Measurements from ENCODE around the gene REV1.

The REV1 gene

GRCh38 chr2:99399795-99400194 is 90.0 kb downstream of the REV1 start:
- Histone ChIP-seq H3K36me3 (replicated peaks; ENCODE audit: low read depth, low read length) (peaks cover 85% of the 10 kb centered on the region), H3K4me3 (ENCODE audit: low read length) (no peak overlapping the region), H3K9ac (ENCODE audit: low read length) (no peak overlapping the region)

DNA sequence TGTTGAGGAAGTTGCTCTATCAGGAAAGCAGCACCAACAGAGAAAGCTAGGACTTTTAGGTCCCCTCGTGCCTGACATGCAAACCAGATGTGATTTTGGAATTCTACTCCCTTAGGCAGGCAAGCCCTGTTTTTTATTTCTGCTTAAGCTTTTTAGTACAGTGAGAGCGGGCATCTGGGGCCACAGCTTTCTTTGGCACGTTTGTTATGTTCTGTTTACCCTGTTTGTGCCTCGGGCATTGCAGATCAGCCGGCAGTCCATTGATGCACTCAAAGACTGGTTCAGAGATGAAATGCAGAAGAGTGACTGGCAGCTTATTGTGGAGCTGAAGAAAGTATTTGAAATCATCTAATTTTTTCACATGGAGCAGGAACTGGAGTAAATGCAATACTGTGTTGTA is 90.8 kb downstream of the REV1 start:
- TF ChIP-seq EZH2phosphoT487 (IDR thresholded peaks at IDR 0.05; ENCODE audit: low read depth): no peak
- TF ChIP-seq, protein P1, sequence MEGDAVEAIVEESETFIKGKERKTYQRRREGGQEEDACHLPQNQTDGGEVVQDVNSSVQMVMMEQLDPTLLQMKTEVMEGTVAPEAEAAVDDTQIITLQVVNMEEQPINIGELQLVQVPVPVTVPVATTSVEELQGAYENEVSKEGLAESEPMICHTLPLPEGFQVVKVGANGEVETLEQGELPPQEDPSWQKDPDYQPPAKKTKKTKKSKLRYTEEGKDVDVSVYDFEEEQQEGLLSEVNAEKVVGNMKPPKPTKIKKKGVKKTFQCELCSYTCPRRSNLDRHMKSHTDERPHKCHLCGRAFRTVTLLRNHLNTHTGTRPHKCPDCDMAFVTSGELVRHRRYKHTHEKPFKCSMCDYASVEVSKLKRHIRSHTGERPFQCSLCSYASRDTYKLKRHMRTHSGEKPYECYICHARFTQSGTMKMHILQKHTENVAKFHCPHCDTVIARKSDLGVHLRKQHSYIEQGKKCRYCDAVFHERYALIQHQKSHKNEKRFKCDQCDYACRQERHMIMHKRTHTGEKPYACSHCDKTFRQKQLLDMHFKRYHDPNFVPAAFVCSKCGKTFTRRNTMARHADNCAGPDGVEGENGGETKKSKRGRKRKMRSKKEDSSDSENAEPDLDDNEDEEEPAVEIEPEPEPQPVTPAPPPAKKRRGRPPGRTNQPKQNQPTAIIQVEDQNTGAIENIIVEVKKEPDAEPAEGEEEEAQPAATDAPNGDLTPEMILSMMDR (IDR thresholded peaks at IDR 0.05; ENCODE audit: low read depth, low read length): no peak
- Histone ChIP-seq H3K4me2 (ENCODE audit: low read length) (no peak overlapping the region), H2AFZ (ENCODE audit: low read depth, low read length) (no peak overlapping the region), H3K36me3 (replicated peaks; ENCODE audit: low read depth, low read length) (peaks cover 85% of the 10 kb centered on the region), H4K20me1 (ENCODE audit: insufficient read depth, low read length) (no peaks in the 10 kb centered on the region), H3K9me3 (ENCODE audit: insufficient read depth, low read length) (no peaks in the 10 kb centered on the region), H3K4me3 (ENCODE audit: low read length) (no peak overlapping the region), H3K79me2 (ENCODE audit: low read length) (no peaks in the 10 kb centered on the region), H3K27ac (ENCODE audit: low read length) (no peak overlapping the region), H3K4me1 (ENCODE audit: low read length) (no peaks in the 10 kb centered on the region), H3K27me3 (ENCODE audit: low read depth, low read length) (no peaks in the 10 kb centered on the region), H3K9ac (ENCODE audit: low read length) (no peak overlapping the region)

More at GRCh38 chr2:99399795-99400194, 90.0 kb downstream of the REV1 start:
- Histone ChIP-seq H3K9me3 (ENCODE audit: insufficient read depth, low read length) (no peaks in the 10 kb centered on the region), H3K4me2 (ENCODE audit: low read length) (no peak overlapping the region), H4K20me1 (ENCODE audit: insufficient read depth, low read length) (no peaks in the 10 kb centered on the region), H2AFZ (ENCODE audit: low read depth, low read length) (no peak overlapping the region), H3K27me3 (ENCODE audit: low read depth, low read length) (no peaks in the 10 kb centered on the region), H3K79me2 (ENCODE audit: low read length) (no peaks in the 10 kb centered on the region), H3K27ac (ENCODE audit: low read length) (no peak overlapping the region), H3K4me1 (ENCODE audit: low read length) (peaks cover 3% of the 10 kb centered on the region; the same call in 1 of the 2 replicates)
- TF ChIP-seq EZH2phosphoT487 (IDR thresholded peaks at IDR 0.05; ENCODE audit: low read depth): no peak
- TF ChIP-seq, protein P1 (IDR thresholded peaks at IDR 0.05; ENCODE audit: low read depth, low read length): no peak

GRCh38 chr2:99398303-99398702 is 91.5 kb downstream of the REV1 start:
- TF ChIP-seq EZH2phosphoT487 (IDR thresholded peaks at IDR 0.05; ENCODE audit: low read depth): no peak
- TF ChIP-seq, protein P1 (IDR thresholded peaks at IDR 0.05; ENCODE audit: low read depth, low read length): no peak
- no peak overlapping the region for H3K4me3 ChIP-seq (ENCODE audit: low read length)
- H3K4me2 ChIP-seq (ENCODE audit: low read length): no peak overlapping the region
- no peak overlapping the region for H3K27ac ChIP-seq (ENCODE audit: low read length)
- no peaks in the 10 kb centered on the region for H4K20me1 ChIP-seq (ENCODE audit: insufficient read depth, low read length)
- no peaks in the 10 kb centered on the region for H3K9me3 ChIP-seq (ENCODE audit: insufficient read depth, low read length)
- H3K9ac ChIP-seq (ENCODE audit: low read length): no peak overlapping the region
- H3K79me2 ChIP-seq (ENCODE audit: low read length): no peaks in the 10 kb centered on the region
- H3K4me1 ChIP-seq (ENCODE audit: low read length): no peaks in the 10 kb centered on the region
- peaks cover 83% of the 10 kb centered on the region for H3K36me3 ChIP-seq (replicated peaks; ENCODE audit: low read depth, low read length)
- no peak overlapping the region for H2AFZ ChIP-seq (ENCODE audit: low read depth, low read length)
- H3K27me3 ChIP-seq (ENCODE audit: low read depth, low read length): no peaks in the 10 kb centered on the region

GRCh38 chr2:99397266-99397920 is 92.4 kb downstream of the REV1 start:
- Histone ChIP-seq H4K20me1 (ENCODE audit: insufficient read depth, low read length) (no peaks in the 10 kb centered on the region), H3K4me2 (ENCODE audit: low read length) (no peak overlapping the region), H3K79me2 (ENCODE audit: low read length) (no peaks in the 10 kb centered on the region), H3K27ac (ENCODE audit: low read length) (no peak overlapping the region), H3K27me3 (ENCODE audit: low read depth, low read length) (no peaks in the 10 kb centered on the region), H3K9ac (ENCODE audit: low read length) (no peak overlapping the region), H3K36me3 (replicated peaks; ENCODE audit: low read depth, low read length) (peaks cover 76% of the 10 kb centered on the region), H3K4me1 (ENCODE audit: low read length) (no peaks in the 10 kb centered on the region), H2AFZ (ENCODE audit: low read depth, low read length) (no peak overlapping the region), H3K4me3 (ENCODE audit: low read length) (no peak overlapping the region), H3K9me3 (ENCODE audit: insufficient read depth, low read length) (no peaks in the 10 kb centered on the region)
- TF ChIP-seq EZH2phosphoT487 (IDR thresholded peaks at IDR 0.05; ENCODE audit: low read depth): no peak
- TF ChIP-seq, protein P1 (IDR thresholded peaks at IDR 0.05; ENCODE audit: low read depth, low read length): no peak
